Natural killer cell treated with Interleukin-12 subunit alpha and Interleukin-12 subunit beta and Interleukin-15 and Interleukin-18, amount 100 ng/mL, for 72 hours (primary cell): Measurements from ENCODE around the gene EGR4. TPM values are rescaled to one million over a fixed set of nuclear protein-coding genes. Genes with fewer than 3 reads are reported as not detected.

Experiments used
- ATAC-seq, 2 donors: fragments of 150-1000 bp; cut with Tn5 transposase in 1 of 2; sonication (Bioruptor Pico), chemical (Tn5 transposase) in 1 of 2; 2 replicates each; pipeline ENCODE4 v1.10.0; 2021
- DNase-seq: peaks from one replicate; pipeline ENCODE4 v3.0.0; 2022; ENCODE audit warnings: low spot score
- H3K27ac Mint-ChIP-seq, 2 donors: 1 replicate in 1 of 2; 2 replicates in 1 of 2; pipeline ENCODE4 v1.8.0; 2022; ENCODE audit warnings: mixed read lengths in 2 of 2, mild to moderate bottlenecking in 1 of 2, moderate library complexity in 1 of 2
- H3K27me3 Mint-ChIP-seq, 2 donors: 1 replicate in 1 of 2; 2 replicates in 1 of 2; pipeline ENCODE4 v1.8.0; 2022; ENCODE audit warnings: mixed read lengths in 2 of 2
- H3K36me3 Mint-ChIP-seq: one replicate; pipeline ENCODE4 v1.8.0; 2022; ENCODE audit warnings: mixed read lengths
- H3K4me1 Mint-ChIP-seq, 2 donors: 1 replicate in 1 of 2; 2 replicates in 1 of 2; pipeline ENCODE4 v1.8.0; 2022; ENCODE audit warnings: low read depth in 2 of 2, mixed read lengths in 2 of 2, mild to moderate bottlenecking in 1 of 2
- H3K4me3 Mint-ChIP-seq: one replicate; pipeline ENCODE4 v1.8.0; 2022; ENCODE audit warnings: mixed read lengths
- H3K9me3 Mint-ChIP-seq: 2 replicates; pipeline ENCODE4 v1.8.0; 2022; ENCODE audit warnings: mixed read lengths
- total RNA-seq, 2 donors: library from RNA; stranded (reverse); gene quantifications; one replicate each; pipeline ENCODE4 v1.2.3, GENCODE V29; 2022

Gene EGR4
- total RNA-seq, 2 donors from 2014 or later = not detected

GRCh38 chr2:73257021-73257420, 36.3 kb downstream of the EGR4 start:
- Mint-ChIP-seq H3K27ac (no peak overlapping the region), H3K36me3 (peaks cover 5% of the 10 kb centered on the region), H3K4me1 (peaks cover 0 to 3% of the 10 kb centered on the region in 2 donors), H3K4me3 (no peak overlapping the region), H3K9me3 (no peaks in the 10 kb centered on the region), H3K27me3 (no peaks in the 10 kb centered on the region)
- no peak for DNase-seq
- ATAC-seq = no peak

GRCh38 chr2:73256618-73256922, 36.8 kb downstream of the EGR4 start:
- Mint-ChIP-seq H3K27ac (no peak overlapping the region), H3K9me3 (no peaks in the 10 kb centered on the region), H3K27me3 (no peaks in the 10 kb centered on the region), H3K4me3 (no peak overlapping the region), H3K36me3 (peaks cover 5% of the 10 kb centered on the region), H3K4me1 (peaks cover 0 to 3% of the 10 kb centered on the region in 2 donors)
- ATAC-seq (no peak), DNase-seq (no peak)

GRCh38 chr2:73255907-73256617, 37.3 kb downstream of the EGR4 start:
- Mint-ChIP-seq H3K4me3 (no peak overlapping the region), H3K27ac (no peak overlapping the region), H3K27me3 (no peaks in the 10 kb centered on the region), H3K9me3 (no peaks in the 10 kb centered on the region), H3K36me3 (peaks cover 5% of the 10 kb centered on the region), H3K4me1 (peaks cover 0 to 3% of the 10 kb centered on the region in 2 donors)
- DNase-seq = no peak
- no peak for ATAC-seq

- no peak for DNase-seq
- Mint-ChIP-seq H3K4me1 (peaks cover 0 to 3% of the 10 kb centered on the region in 2 donors), H3K27me3 (no peaks in the 10 kb centered on the region), H3K36me3 (peaks cover 5% of the 10 kb centered on the region), H3K9me3 (no peaks in the 10 kb centered on the region), H3K27ac (no peak overlapping the region), H3K4me3 (no peak overlapping the region)
- no peak for ATAC-seq
Measured at GRCh38 chr2:73255007-73255644, 38.2 kb downstream of the EGR4 start.

GRCh38 chr2:73254343-73255006, 38.9 kb downstream of the EGR4 start:
- no peak overlapping the region for H3K4me3 Mint-ChIP-seq
- no peak overlapping the region for H3K27ac Mint-ChIP-seq
- H3K36me3 Mint-ChIP-seq = peaks cover 11% of the 10 kb centered on the region

GRCh38 chr2:73253901-73254300, 39.4 kb downstream of the EGR4 start:
- Mint-ChIP-seq H3K4me3 (no peak overlapping the region), H3K9me3 (no peaks in the 10 kb centered on the region), H3K4me1 (peaks cover 0 to 6% of the 10 kb centered on the region in 2 donors), H3K27me3 (no peaks in the 10 kb centered on the region), H3K36me3 (peaks cover 14% of the 10 kb centered on the region), H3K27ac (no peak overlapping the region)
- ATAC-seq (no peak), DNase-seq (no peak)

More at GRCh38 chr2:73254343-73255006, 38.9 kb downstream of the EGR4 start:
- no peak for ATAC-seq
- Mint-ChIP-seq H3K27me3 (no peaks in the 10 kb centered on the region), H3K9me3 (no peaks in the 10 kb centered on the region), H3K4me1 (peaks cover 0 to 4% of the 10 kb centered on the region in 2 donors)
- no peak for DNase-seq

- DNase-seq = no peak
- Mint-ChIP-seq H3K9me3 (no peaks in the 10 kb centered on the region), H3K27me3 (no peaks in the 10 kb centered on the region), H3K36me3 (peaks cover 14% of the 10 kb centered on the region), H3K4me1 (peaks cover 0 to 6% of the 10 kb centered on the region in 2 donors), H3K27ac (peak overlapping the region in 1 of 2 donors; percentile 44), H3K4me3 (no peak overlapping the region)
- ATAC-seq = no peak
Measured at GRCh38 chr2:73253400-73253799, 39.9 kb downstream of the EGR4 start.

- peaks cover 14% of the 10 kb centered on the region for H3K36me3 Mint-ChIP-seq
- no peak for DNase-seq
- no peak overlapping the region for H3K4me3 Mint-ChIP-seq
- H3K9me3 Mint-ChIP-seq = no peaks in the 10 kb centered on the region
- H3K27ac Mint-ChIP-seq = no peak overlapping the region
- no peaks in the 10 kb centered on the region for H3K27me3 Mint-ChIP-seq
- ATAC-seq = no peak
- H3K4me1 Mint-ChIP-seq = peaks cover 0 to 6% of the 10 kb centered on the region in 2 donors
Measured at GRCh38 chr2:73252238-73253027, 40.9 kb downstream of the EGR4 start.

- H3K4me1 Mint-ChIP-seq = peaks cover 0 to 11% of the 10 kb centered on the region in 2 donors
- H3K27me3 Mint-ChIP-seq = no peaks in the 10 kb centered on the region
- DNase-seq = no peak
- ATAC-seq = no peak
- H3K36me3 Mint-ChIP-seq = peaks cover 24% of the 10 kb centered on the region
- H3K9me3 Mint-ChIP-seq = no peaks in the 10 kb centered on the region
- no peak overlapping the region for H3K27ac Mint-ChIP-seq
- H3K4me3 Mint-ChIP-seq = no peak overlapping the region
Measured at GRCh38 chr2:73250872-73251846, 42.2 kb downstream of the EGR4 start.

- Mint-ChIP-seq H3K4me3 (no peak overlapping the region), H3K27ac (no peak overlapping the region), H3K27me3 (no peaks in the 10 kb centered on the region), H3K4me1 (peaks cover 0 to 13% of the 10 kb centered on the region in 2 donors), H3K9me3 (no peaks in the 10 kb centered on the region), H3K36me3 (peaks cover 31% of the 10 kb centered on the region)
- no peak for ATAC-seq
- no peak for DNase-seq
Measured at GRCh38 chr2:73249636-73250035, 43.7 kb downstream of the EGR4 start.

- Mint-ChIP-seq H3K36me3 (peaks cover 34% of the 10 kb centered on the region), H3K4me3 (no peak overlapping the region), H3K27me3 (no peaks in the 10 kb centered on the region), H3K27ac (no peak overlapping the region), H3K4me1 (peaks cover 6 to 13% of the 10 kb centered on the region in 2 donors), H3K9me3 (no peaks in the 10 kb centered on the region)
- ATAC-seq (no peak), DNase-seq (no peak)
Measured at GRCh38 chr2:73246850-73247249, 46.5 kb downstream of the EGR4 start.

GRCh38 chr2:73244580-73244979, 48.8 kb downstream of the EGR4 start:
- Mint-ChIP-seq H3K9me3 (no peaks in the 10 kb centered on the region), H3K4me1 (peaks cover 6 to 13% of the 10 kb centered on the region in 2 donors), H3K4me3 (no peak overlapping the region), H3K27me3 (no peaks in the 10 kb centered on the region), H3K36me3 (peaks cover 29% of the 10 kb centered on the region), H3K27ac (no peak overlapping the region)
- ATAC-seq (peak in 1 of 2 donors; percentile 48), DNase-seq (no peak)
